ENCODE results near the gene BMP2K. TPM values are rescaled to one million over a fixed set of nuclear protein-coding genes. Genes with fewer than 3 reads are reported as not detected.

The BMP2K gene
- total RNA-seq, 3 donors from 2014 or later (not counting 1 experiment from before 2014, with no cell fraction given): 10.1 to 13.5 (median 11.7) TPM

DNA sequence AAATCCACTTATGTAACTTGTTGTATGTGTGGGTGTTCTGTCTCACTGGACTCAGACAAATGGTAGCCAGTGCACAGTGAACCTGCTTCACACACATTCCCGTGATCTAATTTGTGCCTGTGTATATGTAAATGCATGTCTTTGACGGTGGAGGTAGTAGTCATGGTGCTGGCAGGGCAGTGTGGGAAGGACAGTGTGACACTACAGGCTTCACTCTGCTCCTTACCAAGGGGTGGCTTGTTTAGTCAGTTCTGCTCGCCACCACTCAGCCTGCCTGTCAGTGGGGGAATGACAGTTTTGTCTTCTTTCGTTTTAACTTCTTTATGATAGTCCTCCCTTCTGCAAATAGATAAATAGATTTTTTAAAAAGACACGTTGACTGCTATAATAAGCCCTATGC is 180.8 kb downstream of the BMP2K start:
- Mint-ChIP-seq H3K27me3 (ENCODE audit: low read depth in 2 of 2) (peaks cover 19 to 20% of the 10 kb centered on the region in 2 donors), H3K36me3 (no peaks in the 10 kb centered on the region), H3K9me3 (no peaks in the 10 kb centered on the region), H3K27ac (no peak overlapping the region), H3K4me1 (no peaks in the 10 kb centered on the region), H3K4me3 (no peak overlapping the region)
- TF ChIP-seq, protein P1, sequence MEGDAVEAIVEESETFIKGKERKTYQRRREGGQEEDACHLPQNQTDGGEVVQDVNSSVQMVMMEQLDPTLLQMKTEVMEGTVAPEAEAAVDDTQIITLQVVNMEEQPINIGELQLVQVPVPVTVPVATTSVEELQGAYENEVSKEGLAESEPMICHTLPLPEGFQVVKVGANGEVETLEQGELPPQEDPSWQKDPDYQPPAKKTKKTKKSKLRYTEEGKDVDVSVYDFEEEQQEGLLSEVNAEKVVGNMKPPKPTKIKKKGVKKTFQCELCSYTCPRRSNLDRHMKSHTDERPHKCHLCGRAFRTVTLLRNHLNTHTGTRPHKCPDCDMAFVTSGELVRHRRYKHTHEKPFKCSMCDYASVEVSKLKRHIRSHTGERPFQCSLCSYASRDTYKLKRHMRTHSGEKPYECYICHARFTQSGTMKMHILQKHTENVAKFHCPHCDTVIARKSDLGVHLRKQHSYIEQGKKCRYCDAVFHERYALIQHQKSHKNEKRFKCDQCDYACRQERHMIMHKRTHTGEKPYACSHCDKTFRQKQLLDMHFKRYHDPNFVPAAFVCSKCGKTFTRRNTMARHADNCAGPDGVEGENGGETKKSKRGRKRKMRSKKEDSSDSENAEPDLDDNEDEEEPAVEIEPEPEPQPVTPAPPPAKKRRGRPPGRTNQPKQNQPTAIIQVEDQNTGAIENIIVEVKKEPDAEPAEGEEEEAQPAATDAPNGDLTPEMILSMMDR (IDR thresholded peaks at IDR 0.05): no peak
- no peak overlapping the region for H3K4me3 ChIP-seq (ENCODE audit: low read length)
- H3K36me3 ChIP-seq (ENCODE audit: control insufficient read depth, insufficient read depth, low read length): no peaks in the 10 kb centered on the region
- H3K27me3 ChIP-seq (ENCODE audit: control insufficient read depth, insufficient read depth, low read length): no peaks in the 10 kb centered on the region
- no peaks in the 10 kb centered on the region for H3K4me1 ChIP-seq (ENCODE audit: control insufficient read depth, insufficient read depth, low read length)
- no peak overlapping the region for H3K27ac ChIP-seq (ENCODE audit: low read length)
- 86% methylated on average over 3 of the region's 5 CpGs for WGBS (ENCODE audit: insufficient coverage)
- intact Hi-C loops (cut with micrococcal nuclease): no loop called here
- no peak for ATAC-seq
- DNase-seq: no peak
- no peaks in the 10 kb centered on the region for H3K9me3 ChIP-seq (ENCODE audit: control insufficient read depth, insufficient read depth, low read length)

DNA sequence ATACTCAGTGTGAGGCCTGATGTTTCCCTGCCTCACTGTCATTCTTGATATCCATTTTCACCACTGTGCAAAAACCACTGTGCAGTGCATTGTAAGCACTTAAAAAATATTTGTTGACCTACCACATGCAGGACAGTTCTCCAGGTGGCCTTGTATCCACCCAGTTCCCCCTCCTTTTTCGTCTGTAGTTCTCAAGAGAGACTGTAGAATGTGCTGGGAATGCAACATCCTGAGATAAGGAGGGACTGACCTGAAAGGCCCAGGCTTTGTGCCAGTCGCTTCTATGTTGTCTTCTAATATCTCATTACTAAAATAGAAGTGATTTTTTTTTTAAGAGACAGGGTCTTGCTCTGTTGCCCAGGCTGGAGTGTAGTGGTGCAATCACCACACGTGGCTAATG is 184.8 kb downstream of the BMP2K start:
- Histone ChIP-seq H3K36me3 (ENCODE audit: control insufficient read depth, insufficient read depth, low read length) (no peaks in the 10 kb centered on the region), H3K27me3 (ENCODE audit: control insufficient read depth, insufficient read depth, low read length) (no peaks in the 10 kb centered on the region), H3K4me1 (ENCODE audit: control insufficient read depth, insufficient read depth, low read length) (no peaks in the 10 kb centered on the region), H3K9me3 (ENCODE audit: control insufficient read depth, insufficient read depth, low read length) (no peaks in the 10 kb centered on the region), H3K27ac (ENCODE audit: low read length) (no peak overlapping the region), H3K4me3 (ENCODE audit: low read length) (no peak overlapping the region)
- Mint-ChIP-seq H3K9me3 (no peaks in the 10 kb centered on the region), H3K4me3 (no peak overlapping the region), H3K27ac (no peak overlapping the region), H3K27me3 (ENCODE audit: low read depth in 2 of 2) (peaks cover 6 to 11% of the 10 kb centered on the region in 2 donors), H3K4me1 (no peaks in the 10 kb centered on the region), H3K36me3 (no peaks in the 10 kb centered on the region)
- 82% methylated on average over 2 of the region's 3 CpGs for WGBS (ENCODE audit: insufficient coverage)
- DNase-seq (no peak), ATAC-seq (no peak)
- intact Hi-C loops (cut with micrococcal nuclease): no loop called here
- TF ChIP-seq, protein P1 (IDR thresholded peaks at IDR 0.05): no peak

Other genes starting within 250 kb of the BMP2K start
- 1 to 10 TPM in 2 of 3 donors, not detected in 1; 1.1 to 1.2 TPM for gene ANXA3, start 224.6 kb upstream of the BMP2K start, total RNA-seq
- 10 to 100 TPM; 23.7 to 31.7 (median 24.2) TPM for gene PAQR3, start 163.1 kb downstream of the BMP2K start, total RNA-seq

Data from natural killer cell (primary cell).